ENCODE measurements around the gene DHPS. TPM values are rescaled to one million over a fixed set of nuclear protein-coding genes. Genes with fewer than 3 reads are reported as not detected.

Gene DHPS
- total RNA-seq, 4 donors from 2014 or later = 117 to 139 (median 128) TPM

DNA sequence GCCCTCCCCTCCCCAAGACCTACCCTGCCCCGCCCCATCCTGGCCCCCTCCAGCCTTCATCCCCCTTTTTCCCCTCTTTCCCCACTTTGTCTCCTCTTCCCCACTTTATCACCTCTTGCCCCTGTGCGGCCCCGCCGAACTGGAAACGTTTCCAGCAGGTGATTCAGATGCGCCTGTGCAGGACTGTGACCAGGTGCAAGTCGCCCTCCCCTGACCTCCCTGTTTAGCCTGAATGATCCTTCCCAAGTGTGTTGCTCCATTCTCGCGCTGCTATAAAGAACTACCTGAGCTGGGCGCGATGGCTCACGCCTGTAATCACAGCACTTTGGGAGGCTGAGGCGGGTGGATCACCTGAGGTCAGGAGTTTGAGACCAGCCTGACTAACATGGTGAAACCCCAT is 45.0 kb downstream of the DHPS start:
- intact Hi-C loops (cut with DNase I; ENCODE audit: low total_unique reads) = no loop called here
- Histone ChIP-seq H3K9me3 (no peaks in the 10 kb centered on the region), H3K36me3 (peaks cover 0 to 4% (median 0%) of the 10 kb centered on the region in 4 donors), H3K27me3 (no peaks in the 10 kb centered on the region), H3K4me1 (peaks cover 0 to 6% (median 5%) of the 10 kb centered on the region in 4 donors), H3K27ac (no peak overlapping the region), H3K4me3 (no peak overlapping the region)
- 53 to 56% methylated on average over 4 to 13 of the region's 13 CpGs for WGBS, 2 donors (ENCODE audit: low coverage in 1 of 2)
- DNase-seq = no peak
- in situ Hi-C loops (cut with MboI; ENCODE audit: low pct_ligation_motif_present in 1 of 4, low pct_unique_long_range_greater_than_20kb in 1 of 4, low sequenced_read_pairs in 3 of 4) = no loop called here
- TF ChIP-seq POLR2A (IDR thresholded peaks at IDR 0.05) = no peak
- TF ChIP-seq POLR2AphosphoS5 (IDR thresholded peaks at IDR 0.05) = no peak
- TF ChIP-seq EP300 (IDR thresholded peaks at IDR 0.05; ENCODE audit: low read depth) = no peak
- TF ChIP-seq, protein P1, sequence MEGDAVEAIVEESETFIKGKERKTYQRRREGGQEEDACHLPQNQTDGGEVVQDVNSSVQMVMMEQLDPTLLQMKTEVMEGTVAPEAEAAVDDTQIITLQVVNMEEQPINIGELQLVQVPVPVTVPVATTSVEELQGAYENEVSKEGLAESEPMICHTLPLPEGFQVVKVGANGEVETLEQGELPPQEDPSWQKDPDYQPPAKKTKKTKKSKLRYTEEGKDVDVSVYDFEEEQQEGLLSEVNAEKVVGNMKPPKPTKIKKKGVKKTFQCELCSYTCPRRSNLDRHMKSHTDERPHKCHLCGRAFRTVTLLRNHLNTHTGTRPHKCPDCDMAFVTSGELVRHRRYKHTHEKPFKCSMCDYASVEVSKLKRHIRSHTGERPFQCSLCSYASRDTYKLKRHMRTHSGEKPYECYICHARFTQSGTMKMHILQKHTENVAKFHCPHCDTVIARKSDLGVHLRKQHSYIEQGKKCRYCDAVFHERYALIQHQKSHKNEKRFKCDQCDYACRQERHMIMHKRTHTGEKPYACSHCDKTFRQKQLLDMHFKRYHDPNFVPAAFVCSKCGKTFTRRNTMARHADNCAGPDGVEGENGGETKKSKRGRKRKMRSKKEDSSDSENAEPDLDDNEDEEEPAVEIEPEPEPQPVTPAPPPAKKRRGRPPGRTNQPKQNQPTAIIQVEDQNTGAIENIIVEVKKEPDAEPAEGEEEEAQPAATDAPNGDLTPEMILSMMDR (IDR thresholded peaks at IDR 0.05) = no peak

DNA sequence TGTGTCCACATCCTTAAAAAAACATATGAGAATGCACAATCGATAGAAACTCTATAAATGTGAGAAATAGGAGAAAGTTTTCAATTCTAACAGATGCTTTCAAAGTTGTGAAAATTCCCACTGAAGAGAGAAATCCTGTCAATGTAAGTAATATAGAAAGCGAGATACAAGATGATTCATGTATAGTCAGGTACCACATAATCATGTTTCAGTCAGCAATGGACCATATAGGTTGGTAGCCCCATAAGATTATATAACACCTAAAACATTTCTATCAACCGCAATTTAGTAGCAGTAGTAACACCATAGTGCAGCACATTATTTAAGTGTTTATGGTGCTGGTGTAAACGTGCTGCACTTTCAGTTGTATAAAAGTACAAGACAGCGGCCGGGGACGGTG is 52.5 kb downstream of the DHPS start:
- Histone ChIP-seq H3K4me1 (no peaks in the 10 kb centered on the region), H3K9me3 (peaks cover 23 to 29% of the 10 kb centered on the region in 2 donors), H3K27ac (no peak overlapping the region), H3K36me3 (peaks cover 3 to 53% (median 30%) of the 10 kb centered on the region in 4 donors), H3K27me3 (no peaks in the 10 kb centered on the region), H3K4me3 (no peak overlapping the region)
- no peak for TF ChIP-seq POLR2A (IDR thresholded peaks at IDR 0.05)
- TF ChIP-seq, protein P1 (IDR thresholded peaks at IDR 0.05) = no peak
- no peak for TF ChIP-seq POLR2AphosphoS5 (IDR thresholded peaks at IDR 0.05)
- TF ChIP-seq EP300 (IDR thresholded peaks at IDR 0.05; ENCODE audit: low read depth) = no peak
- intact Hi-C loops (cut with DNase I; ENCODE audit: low total_unique reads) (no loop called here), in situ Hi-C loops (cut with MboI; ENCODE audit: low pct_ligation_motif_present in 1 of 4, low pct_unique_long_range_greater_than_20kb in 1 of 4, low sequenced_read_pairs in 3 of 4) (no loop called here)
- WGBS, 2 donors (ENCODE audit: low coverage in 1 of 2) = 95 to 100% methylated on average over 4 to 7 of the region's 7 CpGs
- DNase-seq = no peak

DNA sequence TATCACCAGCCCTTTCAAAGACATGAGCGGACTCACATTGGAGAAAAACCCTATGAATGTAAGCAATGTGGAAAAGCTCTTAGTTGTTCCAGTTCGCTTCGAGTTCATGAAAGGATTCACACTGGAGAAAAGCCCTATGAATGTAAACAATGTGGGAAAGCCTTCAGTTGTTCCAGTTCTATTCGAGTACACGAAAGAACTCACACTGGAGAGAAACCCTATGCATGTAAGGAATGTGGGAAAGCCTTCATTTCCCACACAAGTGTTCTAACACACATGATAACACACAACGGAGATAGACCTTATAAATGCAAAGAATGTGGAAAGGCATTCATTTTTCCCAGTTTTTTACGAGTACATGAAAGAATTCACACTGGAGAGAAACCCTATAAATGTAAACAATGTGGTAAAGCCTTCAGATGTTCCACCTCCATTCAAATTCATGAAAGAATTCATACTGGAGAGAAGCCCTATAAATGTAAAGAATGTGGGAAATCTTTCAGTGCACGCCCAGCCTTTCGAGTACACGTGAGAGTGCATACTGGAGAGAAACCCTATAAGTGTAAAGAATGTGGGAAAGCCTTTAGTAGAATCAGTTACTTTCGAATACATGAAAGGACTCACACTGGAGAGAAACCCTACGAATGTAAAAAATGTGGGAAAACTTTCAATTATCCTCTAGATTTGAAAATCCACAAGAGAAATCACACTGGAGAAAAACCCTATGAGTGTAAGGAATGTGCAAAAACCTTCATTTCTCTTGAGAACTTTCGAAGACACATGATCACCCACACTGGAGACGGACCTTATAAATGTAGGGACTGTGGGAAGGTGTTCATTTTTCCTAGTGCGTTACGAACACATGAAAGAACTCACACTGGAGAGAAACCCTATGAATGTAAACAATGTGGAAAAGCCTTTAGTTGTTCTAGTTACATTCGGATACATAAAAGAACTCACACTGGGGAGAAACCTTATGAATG is 53.3 kb downstream of the DHPS start:
- 96 to 98% methylated on average over 16 to 17 of the region's 17 CpGs for WGBS, 2 donors (ENCODE audit: low coverage in 1 of 2)
- H3K36me3 ChIP-seq = peaks cover 3 to 59% (median 32%) of the 10 kb centered on the region in 4 donors
- H3K4me1 ChIP-seq = no peaks in the 10 kb centered on the region
- H3K9me3 ChIP-seq = peaks cover 23 to 29% of the 10 kb centered on the region in 2 donors
- no peak overlapping the region for H3K4me3 ChIP-seq
- H3K27ac ChIP-seq = no peak overlapping the region
- H3K27me3 ChIP-seq = no peaks in the 10 kb centered on the region
- intact Hi-C loops (cut with DNase I; ENCODE audit: low total_unique reads) = no loop called here
- in situ Hi-C loops (cut with MboI; ENCODE audit: low pct_ligation_motif_present in 1 of 4, low pct_unique_long_range_greater_than_20kb in 1 of 4, low sequenced_read_pairs in 3 of 4) = no loop called here
- DNase-seq = no peak
- TF ChIP-seq EP300 (IDR thresholded peaks at IDR 0.05; ENCODE audit: low read depth) (no peak), POLR2A (IDR thresholded peaks at IDR 0.05) (no peak), POLR2AphosphoS5 (IDR thresholded peaks at IDR 0.05) (no peak)
- TF ChIP-seq, protein P1 (IDR thresholded peaks at IDR 0.05) = no peak

DNA sequence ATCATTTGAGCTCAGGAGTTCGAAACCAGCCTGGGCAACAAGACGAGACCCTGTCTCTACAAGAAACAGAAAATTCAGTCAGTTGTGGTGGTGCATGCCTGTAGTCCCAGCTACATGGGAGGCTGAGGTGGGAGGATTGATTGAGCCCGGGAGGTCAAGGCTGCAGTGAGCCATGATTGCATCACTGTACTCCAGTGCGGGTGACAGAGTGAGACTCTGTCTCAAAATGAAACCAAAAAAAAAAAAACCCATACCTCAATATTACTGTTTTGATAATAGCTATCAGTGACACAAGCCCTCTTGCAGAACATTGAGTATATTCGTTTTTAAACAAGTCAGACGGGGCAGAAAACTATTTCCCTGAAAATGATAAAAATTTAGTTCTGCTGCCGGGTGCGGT is 54.7 kb downstream of the DHPS start:
- H3K4me1 ChIP-seq = peaks cover 0 to 4% (median 0%) of the 10 kb centered on the region in 4 donors
- intact Hi-C loops (cut with DNase I; ENCODE audit: low total_unique reads) (no loop called here), in situ Hi-C loops (cut with MboI; ENCODE audit: low pct_ligation_motif_present in 1 of 4, low pct_unique_long_range_greater_than_20kb in 1 of 4, low sequenced_read_pairs in 3 of 4) (no loop called here)
- no peak for TF ChIP-seq POLR2A (IDR thresholded peaks at IDR 0.05)
- no peak for TF ChIP-seq EP300 (IDR thresholded peaks at IDR 0.05; ENCODE audit: low read depth)
- TF ChIP-seq POLR2AphosphoS5 (IDR thresholded peaks at IDR 0.05) = no peak
- TF ChIP-seq, protein P1 (IDR thresholded peaks at IDR 0.05) = no peak
- no peak overlapping the region for H3K27ac ChIP-seq
- H3K27me3 ChIP-seq = no peaks in the 10 kb centered on the region
- no peak overlapping the region for H3K4me3 ChIP-seq
- H3K9me3 ChIP-seq = peaks cover 27 to 29% of the 10 kb centered on the region in 2 donors
- 86 to 89% methylated on average over 6 to 8 of the region's 8 CpGs for WGBS, 2 donors (ENCODE audit: low coverage in 1 of 2)
- H3K36me3 ChIP-seq = peaks cover 3 to 63% (median 30%) of the 10 kb centered on the region in 4 donors
- DNase-seq = no peak

Data from transverse colon (tissue), 4 donors.